ENCODE results near the gene RPL23. TPM values are rescaled to one million over a fixed set of nuclear protein-coding genes. Genes with fewer than 3 reads are reported as not detected.

Gene RPL23
- polyA plus RNA-seq, 1 of the 3 experiments (the other 2 are of a cell fraction), result 2,658 TPM

GRCh38 chr17:38872671-38873385 lies 19.3 kb upstream of the RPL23 start (continued):
- TF ChIP-seq EZH2phosphoT487 (IDR thresholded peaks at IDR 0.05; ENCODE audit: borderline replicate concordance, low read depth), result no peak

DNA sequence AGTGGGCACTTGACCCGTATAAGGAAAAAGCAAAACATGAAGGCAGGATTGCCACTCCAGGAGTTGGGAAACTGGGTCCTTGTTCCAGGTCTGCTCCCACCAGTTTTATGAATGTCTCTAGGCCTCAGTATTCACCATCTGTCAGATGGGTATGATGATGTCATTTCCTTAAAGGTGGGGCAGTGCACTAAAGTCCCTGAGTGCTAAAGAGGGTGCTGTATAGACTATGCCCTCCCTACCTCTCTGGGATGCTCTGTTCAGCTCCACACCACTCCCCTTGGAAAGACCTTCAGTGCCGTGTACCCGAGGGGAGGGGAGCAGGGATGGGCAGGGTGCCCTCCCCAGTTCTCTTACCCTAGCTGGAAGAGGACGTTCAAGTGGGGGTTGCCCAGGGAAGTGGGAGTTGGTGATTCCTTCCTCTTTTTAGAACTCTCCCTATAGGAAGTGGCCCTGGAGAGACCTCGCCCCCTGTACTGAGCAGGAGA lies 18.5 kb upstream of the RPL23 start:
- H3K9me3 ChIP-seq, result no peaks in the 10 kb centered on the region
- peaks cover 29 to 43% of the 10 kb centered on the region in 2 experiments; a peak in 3 of 4 replicates for H3K4me1 ChIP-seq (ENCODE audit: control insufficient read depth in 1 of 2, insufficient read depth in 2 of 2, low read depth in 1 of 2, low read length in 1 of 2)
- peak overlapping the region; percentile 95 for H3K4me2 ChIP-seq
- H4K20me1 ChIP-seq (ENCODE audit: insufficient read depth), result peaks cover 59% of the 10 kb centered on the region
- WGBS (ENCODE audit: low lambda C conversion rate), result 85% methylated on average over 5 of the region's 5 CpGs
- peaks cover 10 to 14% of the 10 kb centered on the region in 2 experiments for H3K36me3 ChIP-seq (replicated peaks in 1 of 2; ENCODE audit: control insufficient read depth in 1 of 2, insufficient read depth in 2 of 2, low read length in 1 of 2)
- H3K27me3 ChIP-seq (ENCODE audit: insufficient read depth), result no peaks in the 10 kb centered on the region
- POLR2A ChIA-PET, result interaction anchor here (1.3 to 3.8 kb wide), 2 partner anchors 18 to 53 kb away, joined by 3 to 41 read pairs; partner anchors contain the start of genes LASP1NB and RPL23
- H3K9ac ChIP-seq, result peak overlapping the region; percentile 96; the same call in 1 of the 2 replicates
- H3F3A ChIP-seq (replicated peaks; ENCODE audit: insufficient read depth), result peaks cover 23% of the 10 kb centered on the region
- H3K27ac ChIP-seq (ENCODE audit: low read depth in 2 of 2, low read length in 1 of 2), result peak overlapping the region in 1 of 2 experiments; percentile 89; a peak in 2 of 4 replicates
- peak overlapping the region; percentile 94 to 97 for H3K4me3 ChIP-seq (ENCODE audit: low read depth in 2 of 2, low read length in 1 of 2)
- no peak overlapping the region for H2AFZ ChIP-seq (ENCODE audit: low read depth)
- no peak for DNase-seq
- H3K9me2 ChIP-seq, result no peaks in the 10 kb centered on the region
- CTCF ChIA-PET, result interaction anchor here (0.7 to 2.4 kb wide), 3 partner anchors 9 to 111 kb away, joined by 3 to 7 read pairs (median 5); no protein-coding TSS in a partner anchor
- H3K79me2 ChIP-seq (ENCODE audit: insufficient read depth), result peaks cover 72% of the 10 kb centered on the region
- TF ChIP-seq CHD2 (IDR thresholded peaks at IDR 0.05; ENCODE audit: low read length, partially characterized antibody), result no peak
- TF ChIP-seq MAX (IDR thresholded peaks at IDR 0.05; ENCODE audit: low read depth), result no peak
- no peak for TF ChIP-seq EP300 (IDR thresholded peaks at IDR 0.05; ENCODE audit: borderline replicate concordance in 1 of 2, low read depth in 1 of 2, low read length in 1 of 2)
- TF ChIP-seq RXRA (IDR thresholded peaks at IDR 0.05; ENCODE audit: borderline replicate concordance, low read depth), result no peak
- TF ChIP-seq USF1 (IDR thresholded peaks at IDR 0.05; ENCODE audit: borderline replicate concordance, low read depth), result no peak
- TF ChIP-seq RCOR1 (IDR thresholded peaks at IDR 0.05; ENCODE audit: low read length), result no peak
- TF ChIP-seq JUND (IDR thresholded peaks at IDR 0.05), result no peak
- no peak for TF ChIP-seq YY1 (IDR thresholded peaks at IDR 0.05; ENCODE audit: low read depth)
- TF ChIP-seq TCF12 (IDR thresholded peaks at IDR 0.05), result no peak

- H3K4me1 ChIP-seq (ENCODE audit: control insufficient read depth in 1 of 2, insufficient read depth in 2 of 2, low read depth in 1 of 2, low read length in 1 of 2), result peaks cover 27 to 43% of the 10 kb centered on the region in 2 experiments; a peak in 3 of 4 replicates
- no peaks in the 10 kb centered on the region for H3K27me3 ChIP-seq (ENCODE audit: insufficient read depth)
- no peaks in the 10 kb centered on the region for H3K9me2 ChIP-seq
- H3K9me3 ChIP-seq, result no peaks in the 10 kb centered on the region
- peak overlapping the region; percentile 89 to 96 for H3K27ac ChIP-seq (ENCODE audit: low read depth in 2 of 2, low read length in 1 of 2)
- TF ChIP-seq FOSL2 (IDR thresholded peaks at IDR 0.05; ENCODE audit: borderline replicate concordance, low read depth) (peak; percentile 71), JUND (IDR thresholded peaks at IDR 0.05) (peak; percentile 72), YY1 (IDR thresholded peaks at IDR 0.05; ENCODE audit: low read depth) (no peak), RXRA (IDR thresholded peaks at IDR 0.05; ENCODE audit: borderline replicate concordance, low read depth) (peak; percentile 58; the same call in 1 of the 2 replicates)
- H3K36me3 ChIP-seq (replicated peaks in 1 of 2; ENCODE audit: control insufficient read depth in 1 of 2, insufficient read depth in 2 of 2, low read length in 1 of 2), result peaks cover 6 to 14% of the 10 kb centered on the region in 2 experiments
- peaks cover 23% of the 10 kb centered on the region for H3F3A ChIP-seq (replicated peaks; ENCODE audit: insufficient read depth)
- H2AFZ ChIP-seq (ENCODE audit: low read depth), result no peak overlapping the region
- peak overlapping the region; percentile 94 to 97 for H3K4me3 ChIP-seq (ENCODE audit: low read depth in 2 of 2, low read length in 1 of 2)
- peak overlapping the region; percentile 96 for H3K9ac ChIP-seq
- peaks cover 52% of the 10 kb centered on the region for H4K20me1 ChIP-seq (ENCODE audit: insufficient read depth)
- WGBS (ENCODE audit: low lambda C conversion rate), result 25% methylated on average over 11 of the region's 11 CpGs
- H3K79me2 ChIP-seq (ENCODE audit: insufficient read depth), result peaks cover 65% of the 10 kb centered on the region
- ChIA-PET POLR2A (interaction anchor here (0.7 to 3.8 kb wide), 6 partner anchors 14 to 53 kb away, joined by 3 to 41 read pairs (median 4); partner anchors contain the start of genes LASP1NB and RPL23), CTCF (interaction anchor here (0.6 to 2.9 kb wide), 6 partner anchors 10 to 282 kb away, joined by 3 to 16 read pairs (median 4); no protein-coding TSS in a partner anchor)
- H3K4me2 ChIP-seq, result peak overlapping the region; percentile 95
- no peak for DNase-seq
Observed at GRCh38 chr17:38871247-38872015, 17.9 kb upstream of the RPL23 start.
